ENCODE results near the gene TANGO2.

The TANGO2 gene

GRCh38 chr22:20101638-20102037, 80.7 kb downstream of the TANGO2 start:
- no peaks in the 10 kb centered on the region for H3K4me1 ChIP-seq (ENCODE audit: control insufficient read depth, insufficient read depth, low read length)
- no peaks in the 10 kb centered on the region for H3K9me3 ChIP-seq (ENCODE audit: control insufficient read depth, low read length)
- no peak overlapping the region for H3K4me3 ChIP-seq (ENCODE audit: insufficient read depth, low read depth, low read length)
- H3K27me3 ChIP-seq (ENCODE audit: control insufficient read depth, insufficient read depth, low read length, poor library complexity, severe bottlenecking): no peaks in the 10 kb centered on the region
- peaks cover 60% of the 10 kb centered on the region for H3K36me3 ChIP-seq (ENCODE audit: control insufficient read depth, insufficient read depth, low read length)
- 93 to 98% methylated on average over 8 of the region's 8 CpGs for WGBS, 2 experiments
- no peak overlapping the region for H3K27ac ChIP-seq (ENCODE audit: insufficient read depth, low read depth, low read length, poor library complexity, severe bottlenecking)

DNA sequence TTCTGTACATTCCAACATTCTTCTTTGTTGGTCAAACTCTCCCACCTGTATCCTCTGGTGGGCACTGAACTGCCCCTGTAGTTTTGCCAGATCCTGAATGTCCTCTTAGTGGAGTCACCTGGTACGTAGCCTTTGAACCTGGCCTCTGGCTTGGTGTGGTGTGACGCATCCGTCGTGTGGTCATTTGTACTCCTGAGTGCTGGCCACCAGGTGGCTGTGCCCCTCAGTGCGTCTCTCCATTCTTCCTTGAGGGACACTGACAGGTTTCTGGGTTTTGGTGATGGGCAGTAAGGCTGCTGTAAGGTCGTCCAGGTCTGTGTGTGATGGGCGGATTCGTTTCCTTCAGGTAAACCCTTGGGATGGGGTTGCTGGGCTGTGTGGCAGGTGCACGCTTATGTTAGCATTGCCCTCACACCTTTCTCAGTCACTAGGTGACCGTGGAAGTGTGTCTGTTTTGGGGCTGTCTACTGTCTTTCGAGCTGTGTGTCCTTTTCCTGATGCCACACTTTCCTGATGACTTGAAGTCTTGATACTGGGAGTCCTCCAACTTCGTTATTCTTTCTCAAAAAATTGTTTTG, 81.4 kb downstream of the TANGO2 start:
- Histone ChIP-seq H3K36me3 (ENCODE audit: control insufficient read depth, insufficient read depth, low read length) (peaks cover 58% of the 10 kb centered on the region), H3K4me1 (ENCODE audit: control insufficient read depth, insufficient read depth, low read length) (no peaks in the 10 kb centered on the region), H3K9me3 (ENCODE audit: control insufficient read depth, low read length) (no peaks in the 10 kb centered on the region), H3K27me3 (ENCODE audit: control insufficient read depth, insufficient read depth, low read length, poor library complexity, severe bottlenecking) (no peaks in the 10 kb centered on the region), H3K4me3 (ENCODE audit: insufficient read depth, low read depth, low read length) (no peak overlapping the region), H3K27ac (ENCODE audit: insufficient read depth, low read depth, low read length, poor library complexity, severe bottlenecking) (no peak overlapping the region)
- 94 to 95% methylated on average over 12 of the region's 12 CpGs for WGBS, 2 experiments

DNA sequence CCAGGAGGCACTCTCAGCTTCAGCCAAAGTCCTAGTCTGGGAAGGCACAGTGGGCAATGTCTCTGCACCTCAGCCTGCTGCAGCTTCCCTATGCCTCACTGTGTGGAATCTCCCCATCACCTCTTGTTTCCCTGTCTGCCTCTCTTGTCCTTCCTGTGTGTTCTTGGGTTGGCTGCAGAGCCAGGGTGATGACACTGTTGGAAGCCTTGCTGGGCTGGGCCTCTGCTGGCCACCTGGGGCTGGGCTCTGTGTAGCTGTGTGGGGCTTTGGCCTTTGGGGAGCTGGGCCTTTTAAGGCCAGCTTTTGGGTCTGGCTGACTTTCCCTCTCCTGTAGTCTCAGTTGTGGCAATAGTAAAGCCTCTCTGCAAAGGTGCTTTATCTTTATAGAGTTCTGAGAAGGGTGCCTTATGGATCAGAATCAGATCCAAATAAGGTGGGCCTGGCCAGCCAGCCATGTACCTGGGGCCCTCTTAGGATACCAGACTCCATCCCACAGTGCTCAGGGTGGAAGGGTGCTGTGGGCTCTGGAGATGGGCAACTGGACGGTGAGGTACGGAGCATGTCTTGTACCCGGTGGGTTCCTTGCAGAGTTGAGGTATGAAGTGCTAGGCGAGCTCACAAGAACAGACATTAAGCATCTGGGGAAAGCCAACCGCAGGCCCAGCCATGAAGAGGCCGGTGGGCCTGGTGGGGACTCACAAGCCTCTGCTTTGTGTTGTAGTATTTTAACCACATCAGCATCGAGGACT, 84.7 kb downstream of the TANGO2 start:
- Histone ChIP-seq H3K4me3 (ENCODE audit: insufficient read depth, low read depth, low read length) (no peak overlapping the region), H3K27ac (ENCODE audit: insufficient read depth, low read depth, low read length, poor library complexity, severe bottlenecking) (no peak overlapping the region), H3K36me3 (ENCODE audit: control insufficient read depth, insufficient read depth, low read length) (peaks cover 65% of the 10 kb centered on the region), H3K27me3 (ENCODE audit: control insufficient read depth, insufficient read depth, low read length, poor library complexity, severe bottlenecking) (no peaks in the 10 kb centered on the region), H3K4me1 (ENCODE audit: control insufficient read depth, insufficient read depth, low read length) (no peaks in the 10 kb centered on the region), H3K9me3 (ENCODE audit: control insufficient read depth, low read length) (no peaks in the 10 kb centered on the region)
- WGBS, 2 experiments: 97 to 98% methylated on average over 7 of the region's 7 CpGs

DNA sequence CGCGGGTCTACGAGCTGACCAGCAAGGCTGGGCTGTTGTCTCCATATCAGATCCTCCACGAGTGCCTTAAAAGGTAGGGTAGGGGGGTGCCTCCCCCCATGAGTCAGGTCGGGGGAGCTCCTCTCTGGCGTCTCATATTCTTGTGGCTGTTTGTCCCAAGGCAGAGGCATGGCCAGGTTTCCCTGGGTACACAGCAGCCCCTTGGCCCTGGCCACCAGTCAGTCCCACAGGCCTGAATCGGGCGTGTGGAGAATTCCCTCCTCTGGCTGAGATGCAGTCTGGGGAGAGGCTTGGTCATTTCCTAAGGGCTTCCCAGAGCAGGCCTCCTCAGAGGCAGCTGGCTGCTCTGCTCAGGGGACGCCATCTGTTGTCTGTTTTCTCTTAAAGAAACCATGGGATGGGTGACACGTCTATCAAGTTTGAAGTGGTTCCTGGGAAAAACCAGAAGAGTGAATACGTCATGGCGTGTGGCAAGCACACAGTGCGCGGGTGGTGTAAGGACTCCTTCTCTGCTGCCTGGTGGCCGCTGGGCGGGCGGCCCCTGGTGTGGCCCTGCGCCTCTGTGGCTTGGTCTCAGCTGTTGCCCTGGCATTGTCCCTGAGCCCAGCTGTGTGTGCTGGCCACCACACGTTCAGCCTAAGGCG, 85.4 kb downstream of the TANGO2 start:
- no peak overlapping the region for H3K27ac ChIP-seq (ENCODE audit: insufficient read depth, low read depth, low read length, poor library complexity, severe bottlenecking)
- H3K9me3 ChIP-seq (ENCODE audit: control insufficient read depth, low read length): no peaks in the 10 kb centered on the region

GRCh38 chr22:20106849-20107237, 85.9 kb downstream of the TANGO2 start:
- Histone ChIP-seq H3K4me1 (ENCODE audit: control insufficient read depth, insufficient read depth, low read length) (no peaks in the 10 kb centered on the region), H3K9me3 (ENCODE audit: control insufficient read depth, low read length) (no peaks in the 10 kb centered on the region), H3K27ac (ENCODE audit: insufficient read depth, low read depth, low read length, poor library complexity, severe bottlenecking) (no peak overlapping the region), H3K4me3 (ENCODE audit: insufficient read depth, low read depth, low read length) (no peak overlapping the region), H3K27me3 (ENCODE audit: control insufficient read depth, insufficient read depth, low read length, poor library complexity, severe bottlenecking) (no peaks in the 10 kb centered on the region), H3K36me3 (ENCODE audit: control insufficient read depth, insufficient read depth, low read length) (peaks cover 63% of the 10 kb centered on the region)
- WGBS, 2 experiments: 96% methylated on average over 10 of the region's 10 CpGs

More for the DNA sequence above, 85.4 kb downstream of the TANGO2 start:
- WGBS, 2 experiments: 95 to 96% methylated on average over 20 of the region's 20 CpGs
- H3K4me1 ChIP-seq (ENCODE audit: control insufficient read depth, insufficient read depth, low read length): no peaks in the 10 kb centered on the region
- H3K36me3 ChIP-seq (ENCODE audit: control insufficient read depth, insufficient read depth, low read length): peaks cover 67% of the 10 kb centered on the region
- no peaks in the 10 kb centered on the region for H3K27me3 ChIP-seq (ENCODE audit: control insufficient read depth, insufficient read depth, low read length, poor library complexity, severe bottlenecking)
- H3K4me3 ChIP-seq (ENCODE audit: insufficient read depth, low read depth, low read length): no peak overlapping the region

DNA sequence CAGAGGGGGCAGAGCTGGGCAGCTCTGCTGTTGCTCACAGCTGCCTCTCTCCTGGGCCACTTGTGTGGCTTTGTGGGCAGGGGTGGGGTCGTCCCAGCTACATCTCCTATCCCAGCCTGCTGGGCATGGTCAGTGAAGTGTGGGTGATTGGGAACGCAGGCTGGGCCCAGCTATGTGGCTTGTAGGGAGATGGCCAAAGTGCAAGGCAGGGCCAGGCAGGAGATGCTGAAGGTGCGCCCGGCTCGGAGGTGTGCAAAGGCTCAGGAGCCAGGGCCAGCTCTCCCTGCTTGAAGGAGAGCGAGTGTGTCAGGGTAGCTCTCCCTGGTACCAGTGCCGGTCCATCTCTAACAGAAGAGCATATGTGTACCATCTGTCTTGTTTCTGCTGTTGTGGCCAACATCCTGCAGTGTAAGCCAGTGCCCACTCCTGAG, 86.6 kb downstream of the TANGO2 start:
- peaks cover 63% of the 10 kb centered on the region for H3K36me3 ChIP-seq (ENCODE audit: control insufficient read depth, insufficient read depth, low read length)
- H3K4me3 ChIP-seq (ENCODE audit: insufficient read depth, low read depth, low read length): no peak overlapping the region
- 96 to 97% methylated on average over 7 of the region's 7 CpGs for WGBS, 2 experiments
- H3K9me3 ChIP-seq (ENCODE audit: control insufficient read depth, low read length): no peaks in the 10 kb centered on the region
- no peaks in the 10 kb centered on the region for H3K27me3 ChIP-seq (ENCODE audit: control insufficient read depth, insufficient read depth, low read length, poor library complexity, severe bottlenecking)
- no peaks in the 10 kb centered on the region for H3K4me1 ChIP-seq (ENCODE audit: control insufficient read depth, insufficient read depth, low read length)
- H3K27ac ChIP-seq (ENCODE audit: insufficient read depth, low read depth, low read length, poor library complexity, severe bottlenecking): no peak overlapping the region

- no peak overlapping the region for H3K4me3 ChIP-seq (ENCODE audit: insufficient read depth, low read depth, low read length)
- 95 to 96% methylated on average over 13 of the region's 13 CpGs for WGBS, 2 experiments
- no peaks in the 10 kb centered on the region for H3K27me3 ChIP-seq (ENCODE audit: control insufficient read depth, insufficient read depth, low read length, poor library complexity, severe bottlenecking)
- no peaks in the 10 kb centered on the region for H3K4me1 ChIP-seq (ENCODE audit: control insufficient read depth, insufficient read depth, low read length)
- H3K36me3 ChIP-seq (ENCODE audit: control insufficient read depth, insufficient read depth, low read length): peaks cover 63% of the 10 kb centered on the region
- no peaks in the 10 kb centered on the region for H3K9me3 ChIP-seq (ENCODE audit: control insufficient read depth, low read length)
- H3K27ac ChIP-seq (ENCODE audit: insufficient read depth, low read depth, low read length, poor library complexity, severe bottlenecking): no peak overlapping the region
Measured at GRCh38 chr22:20107951-20108756, 87.2 kb downstream of the TANGO2 start.

DNA sequence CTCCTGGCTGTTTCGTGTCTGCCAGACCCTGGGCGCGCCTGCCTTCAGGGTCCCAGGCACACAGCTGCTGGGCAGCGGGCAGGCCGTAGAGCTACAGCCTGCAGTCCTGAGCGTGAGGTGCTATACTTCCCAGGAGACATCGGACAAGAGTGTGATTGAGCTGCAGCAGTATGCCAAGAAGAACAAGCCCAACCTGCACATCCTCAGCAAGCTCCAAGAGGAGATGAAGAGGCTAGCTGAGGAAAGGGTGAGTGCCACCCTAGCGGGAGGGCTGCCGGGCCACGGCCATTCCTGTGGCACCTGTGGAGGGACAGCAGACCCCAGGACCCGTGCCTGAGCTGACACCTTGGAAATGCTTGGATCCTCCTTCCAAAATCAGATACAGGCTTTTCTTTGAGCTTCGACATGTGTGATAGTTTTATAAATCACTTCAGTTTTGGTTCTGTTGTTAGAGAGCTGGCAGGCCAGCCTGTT, 87.9 kb downstream of the TANGO2 start:
- 89 to 90% methylated on average over 12 of the region's 12 CpGs for WGBS, 2 experiments
- Histone ChIP-seq H3K9me3 (ENCODE audit: control insufficient read depth, low read length) (no peaks in the 10 kb centered on the region), H3K4me3 (ENCODE audit: insufficient read depth, low read depth, low read length) (no peak overlapping the region), H3K27me3 (ENCODE audit: control insufficient read depth, insufficient read depth, low read length, poor library complexity, severe bottlenecking) (no peaks in the 10 kb centered on the region), H3K36me3 (ENCODE audit: control insufficient read depth, insufficient read depth, low read length) (peaks cover 63% of the 10 kb centered on the region), H3K27ac (ENCODE audit: insufficient read depth, low read depth, low read length, poor library complexity, severe bottlenecking) (no peak overlapping the region), H3K4me1 (ENCODE audit: control insufficient read depth, insufficient read depth, low read length) (no peaks in the 10 kb centered on the region)

- H3K27me3 ChIP-seq (ENCODE audit: control insufficient read depth, insufficient read depth, low read length, poor library complexity, severe bottlenecking): no peaks in the 10 kb centered on the region
- no peak overlapping the region for H3K4me3 ChIP-seq (ENCODE audit: insufficient read depth, low read depth, low read length)
- no peaks in the 10 kb centered on the region for H3K9me3 ChIP-seq (ENCODE audit: control insufficient read depth, low read length)
- no peak overlapping the region for H3K27ac ChIP-seq (ENCODE audit: insufficient read depth, low read depth, low read length, poor library complexity, severe bottlenecking)
- no peaks in the 10 kb centered on the region for H3K4me1 ChIP-seq (ENCODE audit: control insufficient read depth, insufficient read depth, low read length)
- peaks cover 63% of the 10 kb centered on the region for H3K36me3 ChIP-seq (ENCODE audit: control insufficient read depth, insufficient read depth, low read length)
- WGBS, 2 experiments: 96% methylated on average over 23 of the region's 23 CpGs
Measured at GRCh38 chr22:20109411-20110358, 88.8 kb downstream of the TANGO2 start.
